Erythroblast (primary cell): ENCODE data around the gene STAT4.

ENCODE experiments used
- DNase-seq, 2 experiments: peaks; one replicate each; lab custom pipeline; 2025; lab: John Stamatoyannopoulos, UW
- GATA1 ChIP-seq: IDR thresholded peaks from 2 replicates; pipeline ENCODE4 v1.6.1; 2011; ENCODE audit warnings: low read depth, mild to moderate bottlenecking, control low read depth, low read length, moderate library complexity
- POLR2A ChIP-seq: IDR thresholded peaks from 2 replicates; pipeline ENCODE4 v1.6.1; 2011; ENCODE audit warnings: mild to moderate bottlenecking, low read length

The STAT4 gene

GRCh38 chr2:191066919-191067233 is 83.9 kb downstream of the STAT4 start:
- TF ChIP-seq POLR2A (no peak), GATA1 (no peak)
- DNase-seq: no peak

- no peak for DNase-seq
Measured at GRCh38 chr2:191066197-191066918, 84.4 kb downstream of the STAT4 start.

GRCh38 chr2:191065785-191066184 is 85.0 kb downstream of the STAT4 start:
- no peak for DNase-seq

More at GRCh38 chr2:191066197-191066918, 84.4 kb downstream of the STAT4 start:
- TF ChIP-seq POLR2A: no peak
- TF ChIP-seq GATA1: no peak

DNA sequence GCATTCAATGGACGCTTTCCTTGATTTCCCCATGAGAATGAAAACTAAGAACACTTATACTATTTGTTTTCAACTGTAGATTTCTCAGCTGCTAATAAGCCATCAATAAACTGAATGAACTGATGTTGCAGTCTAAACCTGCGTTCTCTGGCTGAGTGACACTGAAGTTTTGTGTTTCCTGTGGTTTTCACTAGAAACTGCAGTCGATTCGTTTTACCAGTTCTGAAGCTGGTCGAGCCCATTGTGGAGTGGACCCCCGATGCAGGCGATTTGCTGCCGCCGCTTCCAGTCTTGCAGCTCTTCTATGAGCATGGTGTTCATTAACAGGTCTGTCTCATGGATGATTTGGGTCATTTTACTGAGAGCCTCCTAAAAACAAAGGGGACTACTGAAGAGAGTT is 86.2 kb downstream of the STAT4 start:
- no peak for DNase-seq
- TF ChIP-seq GATA1: no peak
- no peak for TF ChIP-seq POLR2A

More at GRCh38 chr2:191065785-191066184, 85.0 kb downstream of the STAT4 start:
- TF ChIP-seq GATA1 (no peak), POLR2A (no peak)

- no peak for DNase-seq
Measured at GRCh38 chr2:191063584-191063983, 87.2 kb downstream of the STAT4 start.

GRCh38 chr2:191061381-191061980 is 89.3 kb downstream of the STAT4 start:
- DNase-seq: no peak
- TF ChIP-seq GATA1 (no peak), POLR2A (no peak)

More at GRCh38 chr2:191063584-191063983, 87.2 kb downstream of the STAT4 start:
- no peak for TF ChIP-seq POLR2A
- no peak for TF ChIP-seq GATA1

- TF ChIP-seq POLR2A (no peak), GATA1 (no peak)
- DNase-seq: no peak
Measured at GRCh38 chr2:191059308-191059707, 91.5 kb downstream of the STAT4 start.

- no peak for DNase-seq
- TF ChIP-seq POLR2A (no peak), GATA1 (no peak)
Measured at GRCh38 chr2:191056228-191056627, 94.6 kb downstream of the STAT4 start.

DNA sequence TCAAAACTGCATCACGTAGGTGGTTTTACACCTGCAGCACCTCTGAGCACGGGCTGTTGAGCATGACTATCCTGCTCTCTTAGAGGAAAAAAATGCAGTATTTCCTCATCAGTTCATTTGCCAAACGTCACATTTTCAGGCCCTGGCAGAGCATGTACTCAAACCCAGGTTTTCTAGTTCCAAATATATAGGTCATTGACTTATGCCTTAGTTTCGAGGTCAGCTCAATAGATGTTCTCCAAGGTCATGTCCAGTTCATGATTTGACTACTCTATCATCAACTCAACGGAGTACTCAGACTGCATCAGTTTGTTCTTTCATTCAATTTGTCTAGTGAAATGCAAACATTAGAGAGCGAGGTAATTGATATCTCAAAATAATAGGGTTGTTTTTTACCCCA is 97.5 kb downstream of the STAT4 start:
- TF ChIP-seq POLR2A: no peak
- TF ChIP-seq GATA1: no peak
- no peak for DNase-seq

- peak; percentile 19 to 46 for DNase-seq
Measured at GRCh38 chr2:191051825-191052778, 98.7 kb downstream of the STAT4 start.

DNA sequence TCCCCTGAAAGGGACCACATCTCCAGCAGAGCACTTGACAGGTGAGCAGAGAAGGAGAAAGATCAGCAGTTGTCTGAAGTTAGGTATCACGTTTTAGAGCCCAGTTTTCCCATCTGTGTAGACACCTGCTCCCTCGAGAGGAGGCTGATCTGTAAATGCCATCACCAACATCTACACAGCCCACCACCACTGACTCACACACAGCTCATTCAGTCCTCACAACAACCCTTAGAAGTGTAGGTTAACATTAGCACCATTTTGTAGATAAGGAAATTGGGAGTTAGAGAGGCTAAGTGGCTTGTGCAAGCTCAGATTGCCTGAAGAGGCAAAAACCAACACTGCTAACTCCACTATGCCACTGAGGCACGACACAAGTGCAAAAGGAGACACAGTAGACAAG is 99.6 kb downstream of the STAT4 start:
- TF ChIP-seq GATA1 (no peak), POLR2A (no peak)
- no peak for DNase-seq

More at GRCh38 chr2:191051825-191052778, 98.7 kb downstream of the STAT4 start:
- TF ChIP-seq GATA1 (no peak), POLR2A (no peak)

DNA sequence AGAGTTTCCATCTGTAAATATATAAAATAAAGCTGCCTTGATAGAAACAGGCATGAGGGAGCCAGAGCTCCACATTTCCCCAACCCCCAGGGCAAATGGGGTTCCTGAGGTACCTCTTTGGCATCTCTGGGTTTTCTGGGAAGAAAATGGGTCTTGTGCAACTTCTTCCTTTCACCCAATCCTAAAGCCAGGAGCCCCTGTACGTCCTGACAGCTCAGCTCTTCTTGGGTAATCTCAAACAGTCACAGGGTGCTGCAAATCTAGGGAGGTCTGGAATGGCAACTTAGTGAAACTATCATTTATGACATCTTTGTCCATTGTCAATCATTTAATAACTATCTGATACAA is 100.2 kb downstream of the STAT4 start:
- DNase-seq: no peak
- TF ChIP-seq POLR2A: no peak
- no peak for TF ChIP-seq GATA1

DNA sequence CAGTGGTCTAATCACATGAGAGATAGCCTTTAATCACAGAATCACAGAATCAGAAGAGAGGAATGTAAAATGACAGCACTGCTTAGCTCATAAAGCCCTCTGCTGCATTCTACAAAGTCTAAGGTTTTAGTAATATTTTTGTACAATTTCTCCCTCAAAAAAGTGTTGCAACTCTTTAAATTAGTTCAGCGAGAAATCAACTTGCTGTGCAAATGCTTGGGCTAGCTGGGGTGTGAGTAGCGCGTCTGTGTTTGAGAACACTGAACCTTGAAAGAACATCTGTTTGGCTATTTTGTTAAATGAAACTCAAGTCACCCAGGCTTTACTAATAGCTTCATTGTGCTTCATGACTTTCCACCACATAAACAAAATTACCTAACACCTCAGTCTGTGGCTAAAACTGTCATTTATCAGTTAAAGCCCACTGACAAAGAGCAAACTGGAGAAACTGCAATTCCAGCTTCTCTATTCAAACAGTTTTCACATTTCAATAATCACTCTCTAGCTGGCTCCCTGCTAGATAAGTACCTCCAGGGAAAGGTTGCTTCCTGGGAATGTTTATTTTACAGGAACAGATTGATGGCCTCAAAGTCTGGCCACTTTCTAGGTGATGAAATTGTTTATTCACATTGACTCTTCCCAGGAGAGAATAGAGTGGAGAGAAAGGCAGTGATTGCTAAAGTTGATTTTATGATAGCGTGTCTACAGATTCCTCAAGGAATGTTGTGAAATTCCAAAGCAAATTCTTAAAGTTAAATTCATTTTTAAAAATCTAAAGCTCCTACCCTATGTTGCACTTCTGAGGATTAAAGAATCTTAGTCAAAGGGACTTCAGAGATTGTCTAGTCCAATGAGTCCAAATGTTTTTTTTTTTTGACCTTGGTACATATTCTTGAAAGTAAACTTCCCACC is 100.8 kb downstream of the STAT4 start:
- TF ChIP-seq GATA1 (no peak), POLR2A (no peak)
- DNase-seq: no peak
